HepG2 (cell line): Measurements from ENCODE around the gene TMPO. TPM values are rescaled to one million over a fixed set of nuclear protein-coding genes. Genes with fewer than 3 reads are reported as not detected.

Experiments used
- FOXP1 ChIP-seq, 2 experiments: fragments of 450-650 bp in 1 of 2; IDR thresholded peaks; 2 replicates each; pipeline ENCODE4 v1.6.1; 2017 to 2018; ENCODE audit warnings: antibody characterized with exemption in 1 of 2
- HES4 ChIP-seq: sonication (generic); formaldehyde crosslinking; IDR thresholded peaks from 2 replicates; pipeline ENCODE4 v1.9.0; 2021; ENCODE audit warnings: mild to moderate bottlenecking, missing genetic modification reagents, borderline replicate concordance
- ZNF737 ChIP-seq: sonication (generic); formaldehyde crosslinking; IDR thresholded peaks from 2 replicates; pipeline ENCODE4 v1.5.0; 2020; ENCODE audit warnings: missing genetic modification reagents, mild to moderate bottlenecking, borderline replicate concordance
- ZNF883 ChIP-seq: sonication (generic); formaldehyde crosslinking; IDR thresholded peaks from 2 replicates; pipeline ENCODE4 v1.5.1; 2020; ENCODE audit warnings: mild to moderate bottlenecking, missing genetic modification reagents; ENCODE audit errors: not compliant biosample characterization
- polyA plus RNA-seq, 8 experiments: library from polyadenylated mRNA; depleted of rRNA in 3 of 8; stranded (reverse) in 7 of 8; unstranded in 1 of 8; fragments of >200 nt; fragmentation: Illumina TruSeq in 4 of 8; extraction: Trizol in 4 of 8; gene quantifications; 2 replicates each; pipeline versions ENCODE4 v1.2.1 to v1.2.3, GENCODE V29; 2011 to 2016; ENCODE audit warnings: low read depth in 4 of 8, missing spikeins in 1 of 8, mixed read lengths in 1 of 8; ENCODE audit not compliant: insufficient read depth in 1 of 8
- total RNA-seq, 5 experiments: library from RNA; depleted of rRNA; stranded (reverse); fragments of >200 nt; fragmentation: Illumina TruSeq; extraction: Trizol; gene quantifications; 2 replicates each; pipeline ENCODE4 v1.2.3, GENCODE V29; 2016; ENCODE audit warnings: low read depth in 1 of 5
- TF ChIP-seq, protein P1 (sequence below): sonication (generic); formaldehyde crosslinking; IDR thresholded peaks from 2 replicates; pipeline ENCODE4 v1.5.1; 2020; ENCODE audit warnings: missing genetic modification reagents, mild to moderate bottlenecking, borderline replicate concordance
- TF ChIP-seq, protein P2 (sequence below): sonication (generic); formaldehyde crosslinking; IDR thresholded peaks from 2 replicates; pipeline ENCODE4 v1.4.0; 2020; ENCODE audit warnings: missing genetic modification reagents

Gene TMPO
- total and polyA plus RNA-seq, 2 of the 13 experiments (the other 11 are each of a cell fraction or from before 2014, with no cell fraction given): 24.2 to 167 TPM

DNA sequence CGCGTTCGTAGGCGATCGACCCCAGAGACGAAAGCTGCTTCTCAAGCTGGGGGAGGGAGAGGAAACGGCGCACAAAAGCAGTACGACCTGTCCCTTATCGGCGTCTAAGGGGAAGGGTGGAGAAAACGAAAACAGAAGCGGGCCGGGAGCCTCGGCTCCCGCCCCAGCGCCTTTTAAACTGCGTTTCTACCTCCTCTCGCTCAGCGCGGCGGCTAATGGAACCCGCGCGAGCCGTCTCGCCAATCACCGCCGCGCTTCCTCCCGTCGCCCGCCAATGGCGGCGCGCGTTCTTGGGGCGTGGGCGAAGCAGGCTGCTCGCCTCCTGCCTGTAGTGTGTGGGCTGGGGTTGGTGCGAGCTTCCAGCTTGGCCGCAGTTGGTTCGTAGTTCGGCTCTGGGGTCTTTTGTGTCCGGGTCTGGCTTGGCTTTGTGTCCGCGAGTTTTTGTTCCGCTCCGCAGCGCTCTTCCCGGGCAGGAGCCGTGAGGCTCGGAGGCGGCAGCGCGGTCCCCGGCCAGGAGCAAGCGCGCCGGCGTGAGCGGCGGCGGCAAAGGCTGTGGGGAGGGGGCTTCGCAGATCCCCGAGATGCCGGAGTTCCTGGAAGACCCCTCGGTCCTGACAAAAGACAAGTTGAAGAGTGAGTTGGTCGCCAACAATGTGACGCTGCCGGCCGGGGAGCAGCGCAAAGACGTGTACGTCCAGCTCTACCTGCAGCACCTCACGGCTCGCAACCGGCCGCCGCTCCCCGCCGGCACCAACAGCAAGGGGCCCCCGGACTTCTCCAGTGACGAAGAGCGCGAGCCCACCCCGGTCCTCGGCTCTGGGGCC, at the start of gene TMPO (continued):
- TF ChIP-seq, protein P1, sequence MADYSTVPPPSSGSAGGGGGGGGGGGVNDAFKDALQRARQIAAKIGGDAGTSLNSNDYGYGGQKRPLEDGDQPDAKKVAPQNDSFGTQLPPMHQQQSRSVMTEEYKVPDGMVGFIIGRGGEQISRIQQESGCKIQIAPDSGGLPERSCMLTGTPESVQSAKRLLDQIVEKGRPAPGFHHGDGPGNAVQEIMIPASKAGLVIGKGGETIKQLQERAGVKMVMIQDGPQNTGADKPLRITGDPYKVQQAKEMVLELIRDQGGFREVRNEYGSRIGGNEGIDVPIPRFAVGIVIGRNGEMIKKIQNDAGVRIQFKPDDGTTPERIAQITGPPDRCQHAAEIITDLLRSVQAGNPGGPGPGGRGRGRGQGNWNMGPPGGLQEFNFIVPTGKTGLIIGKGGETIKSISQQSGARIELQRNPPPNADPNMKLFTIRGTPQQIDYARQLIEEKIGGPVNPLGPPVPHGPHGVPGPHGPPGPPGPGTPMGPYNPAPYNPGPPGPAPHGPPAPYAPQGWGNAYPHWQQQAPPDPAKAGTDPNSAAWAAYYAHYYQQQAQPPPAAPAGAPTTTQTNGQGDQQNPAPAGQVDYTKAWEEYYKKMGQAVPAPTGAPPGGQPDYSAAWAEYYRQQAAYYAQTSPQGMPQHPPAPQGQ (CRISPR knock-in tag): no peak
- TF ChIP-seq, protein P2, sequence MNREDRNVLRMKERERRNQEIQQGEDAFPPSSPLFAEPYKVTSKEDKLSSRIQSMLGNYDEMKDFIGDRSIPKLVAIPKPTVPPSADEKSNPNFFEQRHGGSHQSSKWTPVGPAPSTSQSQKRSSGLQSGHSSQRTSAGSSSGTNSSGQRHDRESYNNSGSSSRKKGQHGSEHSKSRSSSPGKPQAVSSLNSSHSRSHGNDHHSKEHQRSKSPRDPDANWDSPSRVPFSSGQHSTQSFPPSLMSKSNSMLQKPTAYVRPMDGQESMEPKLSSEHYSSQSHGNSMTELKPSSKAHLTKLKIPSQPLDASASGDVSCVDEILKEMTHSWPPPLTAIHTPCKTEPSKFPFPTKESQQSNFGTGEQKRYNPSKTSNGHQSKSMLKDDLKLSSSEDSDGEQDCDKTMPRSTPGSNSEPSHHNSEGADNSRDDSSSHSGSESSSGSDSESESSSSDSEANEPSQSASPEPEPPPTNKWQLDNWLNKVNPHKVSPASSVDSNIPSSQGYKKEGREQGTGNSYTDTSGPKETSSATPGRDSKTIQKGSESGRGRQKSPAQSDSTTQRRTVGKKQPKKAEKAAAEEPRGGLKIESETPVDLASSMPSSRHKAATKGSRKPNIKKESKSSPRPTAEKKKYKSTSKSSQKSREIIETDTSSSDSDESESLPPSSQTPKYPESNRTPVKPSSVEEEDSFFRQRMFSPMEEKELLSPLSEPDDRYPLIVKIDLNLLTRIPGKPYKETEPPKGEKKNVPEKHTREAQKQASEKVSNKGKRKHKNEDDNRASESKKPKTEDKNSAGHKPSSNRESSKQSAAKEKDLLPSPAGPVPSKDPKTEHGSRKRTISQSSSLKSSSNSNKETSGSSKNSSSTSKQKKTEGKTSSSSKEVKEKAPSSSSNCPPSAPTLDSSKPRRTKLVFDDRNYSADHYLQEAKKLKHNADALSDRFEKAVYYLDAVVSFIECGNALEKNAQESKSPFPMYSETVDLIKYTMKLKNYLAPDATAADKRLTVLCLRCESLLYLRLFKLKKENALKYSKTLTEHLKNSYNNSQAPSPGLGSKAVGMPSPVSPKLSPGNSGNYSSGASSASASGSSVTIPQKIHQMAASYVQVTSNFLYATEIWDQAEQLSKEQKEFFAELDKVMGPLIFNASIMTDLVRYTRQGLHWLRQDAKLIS (CRISPR knock-in tag): no peak
- TF ChIP-seq FOXP1 (IDR thresholded peaks at IDR 0.05): no peak
- TF ChIP-seq FOXP1 (CRISPR knock-in tag; IDR thresholded peaks at IDR 0.05): no peak
- TF ChIP-seq ZNF737: no peak
- TF ChIP-seq HES4 (CRISPR knock-in tag): peak; percentile 45; the same call in 1 of the 2 replicates
- peak; percentile 55 for TF ChIP-seq ZNF883 (CRISPR knock-in tag)
